GM21381 (cell line): ENCODE data around the gene PSENEN.
"Not testable (repeated sequence)": the region's sequence is repeated elsewhere in the genome, so short reads cannot be mapped to it uniquely, and the experiment has no call there.

ENCODE experiments used
- ATAC-seq: cut with Tn5 transposase; IDR thresholded peaks from one replicate; pipeline ENCODE4 v1.9.1; 2021; ENCODE audit warnings: mild to moderate bottlenecking, moderate library complexity; ENCODE audit not compliant: unreplicated experiment

Gene PSENEN

DNA sequence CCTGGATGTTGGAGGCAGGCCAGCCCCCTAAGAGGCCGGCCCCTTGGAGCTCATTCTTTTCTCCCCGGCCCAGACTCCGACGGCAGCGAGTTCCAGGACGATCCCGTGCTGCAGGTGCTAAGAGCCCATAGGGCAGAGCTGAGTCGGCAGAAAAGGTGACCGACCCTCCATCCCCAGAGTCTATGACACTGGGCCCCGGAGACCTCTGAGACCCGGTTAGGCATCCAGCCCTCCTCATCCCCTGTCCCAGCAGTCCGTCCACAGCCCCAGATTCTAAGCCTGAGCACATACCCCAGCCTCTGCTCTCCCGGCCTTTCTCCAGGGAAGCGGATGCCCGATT is 22.6 kb downstream of the PSENEN start:
- ATAC-seq = no peak

DNA sequence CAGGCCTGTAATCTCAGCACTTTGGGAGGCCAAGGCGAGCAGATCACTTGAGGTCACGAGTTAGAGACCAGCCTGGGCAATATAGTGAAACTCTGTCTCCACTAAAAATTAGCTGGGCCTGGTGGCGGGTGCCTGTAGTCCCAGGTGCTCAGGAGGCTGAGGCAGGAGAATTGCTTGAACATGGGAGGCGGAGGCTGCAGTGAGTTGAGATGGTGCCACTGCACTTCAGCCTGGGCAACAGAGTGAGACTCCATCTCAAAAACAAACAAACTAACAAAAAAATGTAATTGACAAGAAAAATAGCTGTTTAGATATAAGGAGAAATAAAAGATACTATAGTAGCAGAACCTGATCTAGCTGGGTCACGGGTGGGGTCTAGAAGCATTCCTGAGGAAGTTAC is 26.9 kb downstream of the PSENEN start:
- not testable (repeated sequence) for ATAC-seq

DNA sequence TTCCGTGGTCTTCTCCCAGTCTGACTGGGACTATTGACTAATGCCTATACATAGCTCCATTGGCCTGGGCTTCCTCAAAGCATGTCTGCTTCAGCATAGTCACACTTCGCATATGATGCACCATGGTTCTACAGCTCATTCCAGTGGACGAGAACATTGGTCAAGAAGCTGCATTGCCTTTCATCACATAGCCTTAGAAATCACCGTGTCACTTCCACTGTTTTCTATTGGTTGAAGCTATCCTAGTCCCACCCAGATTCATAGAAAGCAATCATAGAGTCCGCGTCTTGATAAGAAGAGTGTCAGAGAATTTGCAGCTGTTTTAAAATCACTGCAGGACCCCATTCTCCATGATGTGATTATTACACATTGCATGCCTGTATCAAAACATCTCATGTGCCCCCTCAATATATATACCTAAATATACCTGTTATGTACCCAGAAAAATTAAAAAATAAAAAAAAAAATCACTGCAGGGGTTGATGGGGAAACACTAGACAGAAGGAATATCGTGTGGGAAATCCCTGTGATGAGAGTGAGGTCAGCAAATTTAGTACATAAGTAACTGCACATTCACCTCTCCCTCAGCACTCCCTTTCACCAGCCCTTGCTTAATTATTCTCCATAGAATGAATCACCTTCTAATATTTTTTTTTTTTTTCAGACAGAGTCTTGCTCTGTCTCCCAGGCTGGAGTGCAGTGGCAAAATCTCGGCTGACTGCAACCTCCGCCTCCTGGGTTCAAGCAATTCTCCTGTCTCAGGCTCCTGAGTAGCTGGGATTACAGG is 27.8 kb downstream of the PSENEN start:
- no peak for ATAC-seq

DNA sequence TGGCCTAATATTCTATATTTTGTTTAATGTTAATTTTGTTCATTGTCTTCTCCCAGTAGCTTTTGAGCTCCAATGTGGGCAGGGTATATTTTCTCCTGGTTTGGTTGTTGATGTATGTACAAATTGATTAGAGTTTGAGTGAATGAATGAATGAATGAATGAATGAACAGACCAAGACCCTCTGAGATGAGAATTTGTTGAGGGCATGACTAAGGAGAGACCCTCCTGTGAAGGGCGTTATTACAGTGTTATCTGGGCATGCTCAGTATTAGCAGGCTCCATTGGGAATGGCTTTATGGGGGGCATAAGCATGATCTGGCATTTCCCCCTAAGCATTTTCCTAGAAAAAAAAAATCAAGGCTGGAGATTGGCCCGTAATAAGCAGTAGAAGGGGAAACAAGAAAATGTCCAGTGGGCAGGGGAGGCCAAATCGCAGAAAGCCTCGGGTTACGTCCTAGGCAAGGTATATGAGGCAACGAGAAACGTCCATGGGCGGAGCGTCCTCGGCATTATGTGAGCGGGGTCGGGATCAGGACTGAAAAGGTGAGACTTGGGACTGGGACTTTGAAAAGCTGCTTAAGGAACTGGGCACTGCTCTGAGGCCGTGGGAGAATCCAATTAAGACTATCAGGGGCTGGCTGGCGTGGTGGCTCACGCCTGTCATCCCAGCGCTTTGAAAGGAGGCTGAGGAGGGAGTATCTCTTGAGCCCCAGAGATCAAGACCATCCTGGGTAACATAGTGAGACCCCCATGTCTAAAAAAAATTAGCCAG is 29.0 kb downstream of the PSENEN start:
- no peak for ATAC-seq

DNA sequence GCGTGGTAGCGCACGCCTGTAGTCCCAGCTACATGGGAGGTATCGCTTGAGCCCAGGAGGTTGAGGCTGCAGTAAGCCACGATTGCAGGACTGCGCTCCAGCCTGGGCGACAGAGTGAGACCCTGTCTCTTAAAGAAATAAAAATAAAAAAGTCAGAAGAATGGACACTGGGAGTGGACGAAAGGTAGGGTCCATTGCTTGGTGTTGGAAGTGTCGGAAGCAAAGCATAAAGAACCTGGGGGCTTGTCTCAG is 29.5 kb downstream of the PSENEN start:
- ATAC-seq = no peak

DNA sequence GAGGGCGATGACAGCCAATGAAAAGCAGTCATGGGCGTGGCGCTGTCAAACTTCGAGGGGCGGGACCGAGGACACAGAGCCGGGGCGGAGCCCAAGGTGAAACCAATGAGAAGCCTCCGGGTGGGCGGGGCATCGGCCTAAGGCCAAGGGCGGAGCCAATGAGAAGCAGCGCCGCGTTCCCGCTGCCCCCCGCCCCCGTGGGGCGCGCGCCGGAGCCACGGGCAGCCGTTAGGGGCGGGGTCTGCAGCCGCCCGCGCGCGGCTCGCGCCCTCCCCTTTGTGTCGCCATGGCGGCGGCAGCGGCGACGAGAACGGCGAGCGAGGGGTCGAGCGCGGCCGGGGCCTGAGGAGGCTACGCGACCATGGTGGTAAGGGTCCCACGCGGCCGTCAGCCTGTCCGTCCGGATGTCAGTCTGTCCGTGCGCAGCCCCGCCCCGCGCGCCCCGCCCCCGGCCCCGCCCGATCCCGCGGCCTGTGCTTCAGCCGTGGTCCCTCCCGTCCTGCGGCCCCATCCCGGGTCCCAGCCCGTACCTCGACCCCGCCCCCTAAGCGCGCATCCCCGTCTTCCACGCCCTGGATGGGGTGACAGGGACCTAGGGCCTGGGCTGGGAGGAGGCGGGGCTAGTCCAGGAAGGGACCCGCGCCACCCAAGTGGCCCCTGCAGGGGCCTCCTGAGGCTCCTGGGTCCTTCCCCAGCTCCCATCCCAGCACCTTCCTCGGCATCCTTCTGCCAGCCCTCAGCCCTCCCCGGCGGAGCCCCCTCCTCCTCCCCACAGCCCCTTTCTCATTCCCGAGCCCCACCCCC is 30.0 kb downstream of the PSENEN start, which contains the start of gene ARHGAP33:
Gene ARHGAP33, plus strand, starts transcription at position 267 of the 804 bp plus-strand sequence. Its CDS starts 95 bp downstream, at position 362.
- ATAC-seq = peak; percentile 88

DNA sequence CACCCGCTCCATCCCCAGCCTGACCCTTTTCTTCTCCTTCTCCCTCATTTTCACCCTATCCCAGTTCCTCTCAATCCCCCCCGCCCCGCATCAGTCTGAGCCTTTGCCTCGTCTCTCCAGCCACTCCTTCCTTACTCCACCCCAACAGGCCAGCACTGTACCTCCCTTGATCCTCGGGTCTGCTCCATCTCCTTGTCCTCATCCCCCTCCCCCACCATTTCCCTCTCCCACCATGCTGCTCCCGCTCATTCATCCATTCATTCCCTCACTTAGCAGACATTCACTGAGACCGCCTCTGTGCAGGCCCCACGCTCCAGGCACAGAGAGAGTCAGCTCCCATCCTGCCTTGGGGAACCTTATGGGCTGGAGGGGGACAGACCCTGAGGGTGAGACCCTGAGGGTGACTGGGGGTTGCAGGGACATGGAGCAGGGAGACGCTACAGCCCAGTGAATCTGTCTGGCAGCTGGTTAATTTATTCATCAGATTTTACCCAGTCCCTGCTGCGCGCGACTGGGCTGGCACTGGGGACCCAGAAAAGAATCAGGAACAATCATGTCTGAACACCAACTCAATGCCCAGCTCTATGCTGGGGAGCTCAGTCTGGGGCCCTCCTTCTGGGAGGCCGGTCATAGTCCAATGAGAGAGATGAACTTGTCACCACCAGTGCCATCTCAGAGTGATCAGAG is 30.8 kb downstream of the PSENEN start:
- ATAC-seq = no peak

DNA sequence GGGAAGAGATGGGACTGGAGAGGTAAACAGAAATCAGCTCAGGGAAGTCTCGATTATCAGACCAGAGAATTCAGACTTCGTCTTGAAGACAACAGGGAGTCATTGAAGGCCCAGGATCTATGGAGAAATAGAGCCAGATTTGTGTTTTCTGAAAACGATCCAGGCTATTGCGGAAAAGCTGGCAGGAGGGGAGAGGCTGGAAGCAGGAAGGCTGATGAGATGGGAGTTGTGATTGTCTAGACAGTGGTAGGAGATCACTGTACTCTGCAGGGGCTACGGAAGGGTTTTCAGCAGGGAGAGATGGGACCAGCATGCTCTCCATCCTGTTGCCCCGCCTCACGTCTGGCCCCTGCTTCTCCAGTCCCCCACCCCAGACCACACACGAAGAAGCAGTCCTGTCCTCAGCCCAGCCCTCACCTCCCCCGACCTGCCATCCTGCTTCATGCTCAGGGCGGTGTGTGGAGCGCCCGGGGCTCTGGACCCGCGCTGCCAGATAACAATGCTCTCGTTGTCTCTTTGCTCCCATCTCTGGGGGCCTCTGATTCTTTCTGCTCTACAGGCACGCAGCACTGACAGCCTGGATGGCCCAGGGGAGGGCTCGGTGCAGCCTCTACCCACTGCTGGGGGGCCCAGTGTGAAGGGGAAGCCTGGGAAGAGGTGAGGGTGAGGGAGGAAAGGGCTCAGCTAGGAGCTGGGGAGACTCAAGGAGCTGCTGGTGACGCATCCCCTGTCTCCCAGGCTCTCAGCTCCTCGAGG is 31.8 kb downstream of the PSENEN start:
- no peak for ATAC-seq

DNA sequence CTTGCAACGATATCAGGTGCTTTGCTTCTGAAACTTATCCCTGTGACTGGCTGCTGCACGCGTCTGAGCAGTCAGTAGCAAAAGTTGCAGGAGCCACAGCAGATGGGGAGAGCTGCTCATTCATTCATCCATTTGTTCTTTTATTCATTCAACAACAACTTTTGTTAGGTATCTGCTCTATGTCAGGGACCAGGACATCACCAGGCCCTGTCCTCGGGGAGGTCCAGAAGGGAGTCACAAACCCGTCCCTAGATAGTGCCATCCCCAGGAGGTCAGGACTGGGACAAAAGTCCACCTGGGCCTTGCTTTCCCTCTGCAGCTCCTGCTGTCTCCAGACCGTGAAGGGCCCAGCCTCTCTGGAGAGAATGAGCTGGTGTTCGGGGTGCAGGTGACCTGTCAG is 32.5 kb downstream of the PSENEN start:
- no peak for ATAC-seq

DNA sequence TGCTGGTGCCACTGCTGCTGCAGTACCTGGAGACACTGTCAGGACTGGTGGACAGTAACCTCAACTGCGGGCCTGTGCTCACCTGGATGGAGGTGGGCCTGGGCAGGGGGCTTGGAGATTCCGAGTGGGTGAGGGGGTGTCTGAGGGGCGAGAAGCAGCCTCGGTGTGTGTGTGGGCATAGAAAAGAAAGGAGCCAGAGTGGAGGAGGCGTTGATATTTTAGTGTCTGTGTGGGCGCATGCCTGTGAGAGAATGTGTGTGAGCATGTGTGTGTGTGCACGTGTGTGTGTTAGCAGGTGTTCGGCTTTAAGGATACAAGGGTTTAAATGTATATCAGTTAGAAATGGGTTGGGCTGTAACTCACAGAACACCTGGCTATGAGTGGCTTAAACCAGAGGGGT is 33.6 kb downstream of the PSENEN start:
- ATAC-seq = no peak

DNA sequence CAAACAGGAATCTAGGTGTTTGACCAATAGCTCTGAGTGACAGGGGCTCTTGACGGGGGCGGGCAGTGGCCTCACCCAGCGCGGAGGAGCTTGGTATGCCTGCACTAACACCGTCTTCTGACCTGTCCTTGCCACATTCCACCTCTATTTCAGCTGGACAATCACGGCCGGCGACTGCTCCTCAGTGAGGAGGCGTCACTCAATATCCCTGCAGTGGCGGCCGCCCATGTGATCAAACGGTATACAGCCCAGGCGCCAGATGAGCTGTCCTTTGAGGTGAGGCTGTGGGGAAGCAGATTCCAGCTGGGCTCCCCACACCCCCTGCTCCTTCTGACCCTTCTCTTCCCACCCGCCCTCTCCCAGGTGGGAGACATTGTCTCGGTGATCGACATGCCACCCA is 34.6 kb downstream of the PSENEN start:
- ATAC-seq = no peak

DNA sequence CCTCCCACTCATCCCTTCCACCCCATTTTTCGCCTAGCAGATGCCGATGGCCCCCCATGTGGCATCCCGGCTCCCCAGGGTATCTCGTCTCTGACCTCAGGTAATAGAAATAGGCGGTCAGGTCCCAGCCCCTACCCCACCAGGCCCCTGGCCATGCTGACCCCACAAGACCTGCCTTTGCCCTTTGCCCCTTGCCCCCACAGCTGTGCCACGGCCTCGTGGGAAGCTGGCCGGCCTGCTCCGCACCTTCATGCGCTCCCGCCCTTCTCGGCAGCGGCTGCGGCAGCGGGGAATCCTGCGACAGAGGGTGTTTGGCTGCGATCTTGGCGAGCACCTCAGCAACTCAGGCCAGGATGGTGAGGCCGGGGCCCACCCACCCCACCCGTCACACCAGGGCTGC is 35.3 kb downstream of the PSENEN start:
- ATAC-seq = no peak

DNA sequence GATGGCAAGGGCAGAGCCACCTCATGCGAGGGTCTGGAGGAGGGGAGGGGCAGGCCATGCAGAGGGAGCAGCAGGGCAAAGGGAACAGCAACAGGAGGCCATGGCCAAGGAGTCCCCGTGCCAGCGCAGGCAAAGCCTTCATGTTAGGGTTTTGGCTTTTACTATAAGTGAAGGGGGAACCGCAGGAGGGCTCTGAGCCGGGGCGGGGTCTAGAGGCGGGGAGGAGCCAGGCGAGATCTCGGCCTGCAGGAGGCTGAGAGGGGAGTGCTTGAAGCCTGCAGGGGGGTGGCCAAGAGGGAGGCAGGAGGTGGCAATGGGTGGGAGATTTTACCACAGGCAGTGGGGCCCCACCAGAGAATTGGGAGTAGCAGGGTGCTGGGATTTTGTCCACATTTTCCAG is 36.2 kb downstream of the PSENEN start:
- no peak for ATAC-seq

DNA sequence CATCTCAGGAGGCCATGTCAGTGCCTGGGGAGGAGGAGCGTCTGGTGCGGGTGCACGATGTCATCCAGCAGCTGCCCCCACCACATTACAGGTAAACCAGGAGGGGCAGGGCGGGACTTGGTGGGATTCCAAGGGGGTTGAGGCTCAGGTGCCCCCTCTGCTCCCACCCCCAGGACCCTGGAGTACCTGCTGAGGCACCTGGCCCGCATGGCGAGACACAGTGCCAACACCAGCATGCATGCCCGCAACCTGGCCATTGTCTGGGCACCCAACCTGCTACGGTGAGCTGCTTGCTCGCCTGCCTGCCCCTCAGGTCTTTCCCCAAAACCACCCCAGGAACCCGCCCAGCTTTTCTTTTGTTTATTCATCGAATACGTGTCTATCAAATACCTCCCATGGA is 37.1 kb downstream of the PSENEN start:
- ATAC-seq = no peak

DNA sequence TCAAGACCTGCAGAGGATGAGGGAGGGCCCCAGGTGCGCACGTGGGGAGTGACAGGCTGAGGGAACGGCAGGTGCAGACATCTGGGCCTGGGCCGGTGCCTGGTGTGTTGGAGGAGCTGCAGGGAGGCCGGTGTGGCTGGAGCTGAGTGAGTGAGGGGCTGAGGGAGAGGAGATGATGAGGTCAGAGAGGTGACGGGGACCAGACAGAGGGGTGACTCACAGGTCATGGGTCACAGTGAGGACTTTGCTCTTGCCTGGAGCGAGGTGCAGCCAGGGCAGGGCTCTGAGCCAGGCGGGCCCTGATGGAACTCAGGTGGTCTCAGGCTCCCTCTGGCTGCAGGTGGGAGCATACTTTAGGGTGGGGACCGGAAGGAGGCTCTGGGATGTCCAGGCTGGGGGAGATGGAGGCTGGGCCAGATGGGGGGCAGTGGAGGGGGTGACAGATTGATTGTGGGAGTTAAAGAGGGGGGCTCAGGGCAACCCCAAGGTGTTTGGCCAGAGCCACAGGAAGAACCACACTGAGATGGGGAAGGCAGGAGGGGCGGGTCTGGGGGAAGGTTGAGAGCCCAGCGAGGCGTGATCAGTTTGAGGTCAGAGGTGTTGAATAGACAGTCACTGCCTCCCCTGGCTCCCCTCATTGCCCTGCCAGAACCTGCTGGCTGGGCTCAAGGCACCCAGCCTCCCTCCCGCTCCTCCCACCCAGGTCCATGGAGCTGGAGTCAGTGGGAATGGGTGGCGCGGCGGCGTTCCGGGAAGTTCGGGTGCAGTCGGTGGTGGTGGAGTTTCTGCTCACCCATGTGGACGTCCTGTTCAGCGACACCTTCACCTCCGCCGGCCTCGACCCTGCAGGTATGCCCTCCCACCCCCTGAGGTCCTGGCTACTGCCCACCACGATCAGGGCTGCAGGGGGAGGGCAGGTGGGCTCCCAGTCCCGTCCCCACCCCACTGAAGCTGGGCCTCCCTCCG is 38.3 kb downstream of the PSENEN start:
- no peak for ATAC-seq

DNA sequence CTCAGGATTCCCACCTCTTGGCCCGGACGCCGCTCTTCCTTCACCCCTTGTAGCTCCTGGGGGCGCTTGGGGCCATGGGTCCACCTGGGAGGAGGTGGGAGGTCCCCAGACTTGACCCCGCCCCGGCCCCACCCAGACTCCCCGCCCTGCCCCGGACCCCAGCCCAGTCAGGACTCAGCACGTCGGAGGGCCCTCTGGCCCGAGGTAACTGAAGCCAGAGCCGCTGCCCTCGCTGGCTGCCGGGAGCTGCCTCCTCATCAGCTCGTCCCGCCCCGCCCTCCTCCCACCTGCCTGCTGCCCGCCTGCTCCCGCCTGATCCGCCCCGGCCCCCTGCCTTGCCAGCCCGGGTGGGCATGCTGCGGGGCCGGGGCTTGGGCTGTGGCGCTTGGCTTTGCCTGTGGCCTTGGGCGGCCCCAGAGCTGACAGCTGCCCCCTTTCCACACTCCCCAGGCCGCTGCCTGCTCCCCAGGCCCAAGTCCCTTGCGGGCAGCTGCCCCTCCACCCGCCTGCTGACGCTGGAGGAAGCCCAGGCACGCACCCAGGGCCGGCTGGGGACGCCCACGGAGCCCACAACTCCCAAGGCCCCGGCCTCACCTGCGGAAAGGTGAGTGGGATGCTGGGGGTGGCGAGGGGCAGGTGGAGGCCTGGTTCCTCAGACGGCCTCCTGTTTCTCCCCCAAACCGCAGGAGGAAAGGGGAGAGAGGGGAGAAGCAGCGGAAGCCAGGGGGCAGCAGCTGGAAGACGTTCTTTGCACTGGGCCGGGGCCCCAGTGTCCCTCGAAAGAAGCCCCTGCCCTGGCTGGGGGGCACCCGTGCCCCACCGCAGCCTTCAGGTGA is 39.3 kb downstream of the PSENEN start:
- no peak for ATAC-seq

DNA sequence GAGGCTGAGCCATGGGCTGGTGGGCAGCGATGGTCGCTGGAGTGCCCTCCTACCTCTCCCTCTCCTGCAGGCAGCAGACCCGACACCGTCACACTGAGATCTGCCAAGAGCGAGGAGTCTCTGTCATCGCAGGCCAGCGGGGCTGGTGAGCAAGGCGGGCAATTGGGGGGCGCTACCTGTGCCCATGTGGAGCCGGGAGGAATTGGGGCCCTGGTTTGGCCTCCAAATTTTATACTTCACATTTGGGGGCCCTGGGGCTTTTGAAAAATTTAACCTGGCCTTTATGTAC is 39.8 kb downstream of the PSENEN start:
- no peak for ATAC-seq

DNA sequence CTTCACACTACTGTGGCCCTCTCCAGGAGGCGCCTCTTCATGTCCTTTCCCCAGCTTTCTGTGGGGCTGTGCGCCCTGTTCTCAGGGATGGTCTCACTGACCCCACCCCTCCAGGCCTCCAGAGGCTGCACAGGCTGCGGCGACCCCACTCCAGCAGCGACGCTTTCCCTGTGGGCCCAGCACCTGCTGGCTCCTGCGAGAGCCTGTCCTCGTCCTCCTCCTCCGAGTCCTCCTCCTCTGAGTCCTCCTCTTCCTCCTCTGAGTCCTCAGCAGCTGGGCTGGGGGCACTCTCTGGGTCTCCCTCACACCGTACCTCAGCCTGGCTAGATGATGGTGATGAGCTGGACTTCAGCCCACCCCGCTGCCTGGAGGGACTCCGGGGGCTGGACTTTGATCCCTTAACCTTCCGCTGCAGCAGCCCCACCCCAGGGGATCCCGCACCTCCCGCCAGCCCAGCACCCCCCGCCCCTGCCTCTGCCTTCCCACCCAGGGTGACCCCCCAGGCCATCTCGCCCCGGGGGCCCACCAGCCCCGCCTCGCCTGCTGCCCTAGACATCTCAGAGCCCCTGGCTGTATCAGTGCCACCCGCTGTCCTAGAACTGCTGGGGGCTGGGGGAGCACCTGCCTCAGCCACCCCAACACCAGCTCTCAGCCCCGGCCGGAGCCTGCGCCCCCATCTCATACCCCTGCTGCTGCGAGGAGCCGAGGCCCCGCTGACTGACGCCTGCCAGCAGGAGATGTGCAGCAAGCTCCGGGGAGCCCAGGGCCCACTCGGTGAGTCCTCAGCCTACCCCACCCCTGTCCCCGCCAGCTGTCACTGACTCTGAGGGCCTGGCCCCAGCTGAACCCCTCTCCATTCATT is 41.1 kb downstream of the PSENEN start:
- ATAC-seq = no peak
